Activated CD8-positive, alpha-beta memory T cell treated with anti-CD3 and anti-CD28 coated beads for 24 hours (primary cell): ENCODE data around the gene SYCP2L.
"Not testable (repeated sequence)": the region's sequence is repeated elsewhere in the genome, so short reads cannot be mapped to it uniquely, and the experiment has no call there.

ENCODE experiments used
- DNase-seq: peaks from one replicate; pipeline ENCODE4 v3.0.0-alpha.2; 2020

Gene SYCP2L

DNA sequence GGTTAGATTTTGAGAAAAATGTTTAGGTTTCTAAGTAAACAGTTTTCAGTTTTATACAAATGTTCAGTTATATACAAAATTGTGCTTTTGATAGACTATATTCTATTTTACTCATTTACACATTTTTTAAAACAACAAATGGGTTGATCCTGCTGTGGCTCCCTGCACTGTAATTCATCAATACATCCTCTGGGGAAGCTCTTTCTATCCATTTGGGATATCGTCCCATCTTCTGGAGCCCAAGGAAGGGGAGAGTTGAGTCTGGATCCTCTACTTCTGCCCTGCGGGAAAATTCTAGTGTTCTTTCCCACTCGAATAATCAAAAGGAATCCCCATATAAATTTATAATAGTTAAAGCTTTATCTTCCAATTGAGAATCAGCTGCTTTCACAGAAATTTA, 75.0 kb downstream of the SYCP2L start:
- DNase-seq: no peak

DNA sequence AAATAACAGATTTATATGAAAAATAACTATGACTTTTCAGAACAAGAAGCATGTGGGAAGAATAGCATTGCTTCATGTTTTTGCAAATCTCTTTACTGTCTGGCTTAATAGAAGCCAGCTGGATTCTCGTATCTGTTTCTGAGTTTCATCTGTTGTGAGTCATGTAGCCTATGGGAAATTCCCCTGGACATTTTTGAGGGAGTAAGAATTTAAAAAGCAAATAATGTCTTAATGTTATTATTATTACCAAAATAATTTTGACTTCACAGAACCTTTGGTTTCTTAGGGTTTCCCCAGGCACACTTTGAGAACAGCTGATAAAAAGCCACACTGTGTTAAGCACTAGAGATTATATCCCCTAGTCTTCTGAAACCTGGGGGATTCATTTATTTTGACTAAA, 75.8 kb downstream of the SYCP2L start:
- no peak for DNase-seq

DNA sequence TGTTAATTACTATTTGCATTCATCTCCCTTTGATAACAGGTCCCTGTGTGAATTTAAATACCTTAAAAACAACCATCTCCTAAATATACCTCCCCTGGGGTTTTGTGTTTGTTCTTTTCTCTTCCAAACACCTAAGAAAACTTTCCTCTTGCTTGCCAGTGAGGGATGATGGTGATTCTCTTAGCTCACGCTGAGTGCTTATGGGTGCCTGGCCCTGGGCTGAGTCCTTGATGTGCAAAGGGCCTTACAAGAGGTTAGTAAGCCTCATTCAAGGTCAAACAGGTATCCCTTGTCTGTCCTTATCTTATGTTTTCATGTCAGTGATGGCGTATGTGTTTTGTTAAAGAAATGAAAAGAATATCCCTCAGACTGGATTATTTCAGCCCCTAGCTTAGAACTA, 76.3 kb downstream of the SYCP2L start:
- DNase-seq: no peak

DNA sequence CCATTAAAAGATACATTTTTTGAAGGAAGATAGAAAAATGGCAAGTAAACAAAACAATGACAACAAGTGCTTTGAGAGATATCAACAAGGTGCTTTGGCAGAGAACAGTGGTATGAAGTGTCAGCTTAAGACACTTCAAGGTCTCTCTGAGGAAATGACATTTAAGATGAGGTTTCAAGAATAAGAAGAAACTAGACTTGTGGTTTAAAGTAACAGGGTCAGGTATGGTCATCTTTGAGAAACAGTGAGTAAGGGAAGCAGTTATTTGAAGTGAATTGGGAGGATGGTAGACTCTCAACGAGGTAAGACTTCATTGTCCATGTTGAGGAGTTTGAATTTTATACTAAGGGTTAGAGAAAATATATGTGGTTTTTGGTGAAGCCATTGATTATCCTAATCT, 77.8 kb downstream of the SYCP2L start:
- no peak for DNase-seq

DNA sequence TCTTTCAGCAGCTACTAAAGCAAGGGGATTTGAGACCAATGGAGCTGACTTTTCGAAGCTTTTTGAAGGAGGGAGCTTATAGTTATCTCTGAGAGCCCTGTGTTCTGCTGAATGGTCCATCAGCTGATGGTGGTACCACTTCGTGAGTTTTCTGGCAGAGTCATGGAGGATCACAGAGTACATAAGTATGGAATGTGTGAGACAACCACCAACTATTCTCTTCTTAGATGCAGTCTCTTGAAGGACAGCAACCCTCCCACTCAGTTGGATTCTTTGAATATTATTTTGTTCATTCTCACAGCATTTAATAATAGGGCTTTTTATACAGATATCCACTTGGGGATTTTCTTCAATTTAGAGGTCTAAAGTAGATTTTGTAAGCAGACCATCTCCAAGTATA, 81.9 kb downstream of the SYCP2L start:
- no peak for DNase-seq

DNA sequence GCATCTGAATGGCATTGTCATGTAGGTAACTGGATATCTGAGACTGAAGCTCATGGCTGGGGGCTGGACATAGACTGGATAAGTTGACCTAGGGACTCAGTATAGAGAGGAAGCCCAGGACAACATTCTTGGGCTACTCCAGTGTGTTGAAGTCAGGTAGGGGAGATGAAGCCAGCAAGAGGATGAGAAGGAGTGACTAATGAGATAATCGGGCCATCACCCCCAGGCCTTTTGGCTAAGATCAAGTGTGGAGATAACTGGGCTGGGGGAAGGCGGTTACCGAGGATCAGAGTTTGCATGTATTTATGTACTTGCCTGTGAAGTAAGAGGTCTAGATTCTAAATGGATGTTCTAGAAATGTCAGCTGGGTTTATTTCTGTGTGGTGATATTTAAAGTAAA, 83.9 kb downstream of the SYCP2L start:
- no peak for DNase-seq

DNA sequence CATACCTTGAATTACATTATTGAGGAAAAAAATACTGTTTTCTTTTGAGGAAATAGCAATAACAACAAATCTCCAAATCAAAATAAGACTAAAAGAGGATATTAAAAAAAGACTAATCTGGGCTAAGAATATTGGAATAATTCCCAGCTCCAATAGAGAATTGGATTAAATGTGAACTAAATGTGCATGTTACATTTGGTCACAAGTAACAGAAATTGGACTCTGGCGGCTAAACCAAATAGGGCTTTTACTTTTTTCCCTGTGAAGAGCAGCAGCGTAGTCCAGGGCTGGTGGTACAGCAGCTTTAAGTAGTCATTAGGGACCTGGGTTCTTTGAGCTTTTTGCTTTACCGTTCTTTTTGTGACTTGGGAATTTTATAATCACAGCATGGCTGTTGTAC, 85.3 kb downstream of the SYCP2L start:
- DNase-seq: no peak

DNA sequence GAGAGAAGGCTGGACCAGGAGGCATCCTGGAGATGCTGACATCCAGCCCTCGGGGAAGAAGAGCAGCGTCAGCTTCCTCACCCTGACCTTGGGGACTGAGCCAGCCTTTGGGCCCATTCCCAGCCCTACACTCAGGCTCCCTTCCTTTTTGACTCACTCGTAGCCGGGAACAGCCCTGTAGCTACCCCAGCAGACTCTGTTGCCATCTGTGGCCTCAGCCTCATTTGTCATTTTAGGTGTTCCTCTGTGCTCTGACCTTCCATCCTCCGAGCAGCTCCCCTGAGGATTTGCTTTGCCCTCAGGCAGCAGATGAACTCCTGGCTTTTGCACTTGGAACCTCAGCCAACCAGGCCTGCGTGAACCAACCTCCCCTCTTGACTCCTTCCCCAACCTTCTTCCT, 89.7 kb downstream of the SYCP2L start:
- no peak for DNase-seq

DNA sequence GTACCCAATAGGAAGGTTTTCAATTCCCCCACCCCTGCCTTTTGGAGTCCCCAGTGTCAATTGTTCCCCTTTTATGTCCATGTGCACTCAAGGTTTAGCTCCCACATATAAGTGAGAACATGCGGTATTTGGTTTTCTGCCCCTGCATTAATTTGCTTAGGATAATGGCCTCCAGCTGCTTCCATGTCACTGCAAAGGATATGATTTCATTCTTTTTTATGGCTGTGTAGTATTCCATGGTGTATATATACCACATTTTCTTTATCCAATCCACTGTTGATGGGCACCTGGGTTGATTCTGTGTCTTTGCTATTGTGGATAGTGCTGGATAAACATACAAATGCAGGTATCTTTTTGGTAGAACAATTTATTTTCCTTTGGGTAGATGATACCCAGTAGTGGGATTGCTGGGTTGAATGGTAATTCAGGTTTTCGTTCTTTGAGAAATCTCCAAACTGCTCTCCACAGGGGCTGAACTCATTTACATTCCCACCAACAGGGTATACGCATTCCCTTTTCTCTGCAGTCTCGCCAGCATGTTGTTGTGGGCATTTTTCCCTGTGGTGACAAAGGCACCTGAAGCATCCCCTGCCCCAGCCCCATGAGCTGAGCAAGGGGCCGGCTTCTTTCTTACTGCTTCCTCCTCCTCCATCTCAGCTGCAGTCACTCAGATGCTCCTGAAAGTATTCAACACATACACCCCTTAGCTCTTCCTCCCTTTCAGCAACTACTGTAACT, 90.5 kb downstream of the SYCP2L start:
- DNase-seq: no peak

DNA sequence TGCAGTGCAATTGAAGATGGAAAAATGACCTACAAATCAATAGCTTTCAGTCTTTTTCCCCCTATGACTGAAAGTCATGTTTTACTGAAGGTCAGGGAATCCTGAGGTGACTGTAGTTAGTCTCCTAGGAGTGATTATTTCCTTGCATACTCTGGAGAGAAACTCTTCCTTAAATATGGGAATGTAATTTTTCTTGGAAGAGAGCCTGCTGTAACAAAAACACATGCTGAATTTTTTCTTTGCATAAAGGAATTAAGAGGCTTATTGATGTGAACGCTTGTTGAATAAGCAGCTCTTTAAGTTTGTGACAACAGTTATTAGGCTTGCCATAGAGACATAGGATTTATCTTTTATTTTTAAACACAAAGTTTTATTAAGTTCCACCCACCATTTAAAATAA, 92.8 kb downstream of the SYCP2L start:
- no peak for DNase-seq

DNA sequence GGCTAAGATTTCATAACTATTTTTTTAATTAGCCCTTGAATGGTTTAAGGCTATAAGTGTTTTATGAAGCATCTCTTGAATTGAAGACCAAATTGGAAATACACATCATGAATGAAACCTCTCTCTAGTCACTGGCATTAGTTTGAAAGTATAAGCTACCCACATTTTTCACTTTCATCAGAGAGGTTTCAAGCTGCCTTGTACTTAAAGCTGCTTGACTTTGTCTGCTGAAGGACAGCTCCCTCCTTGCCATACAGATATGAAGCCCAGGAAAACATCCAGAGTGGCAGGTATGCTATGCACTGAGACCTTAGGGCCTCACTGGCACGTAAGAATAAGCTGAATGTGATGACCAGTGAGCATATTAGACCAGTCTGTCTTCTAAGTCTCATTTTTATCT, 94.6 kb downstream of the SYCP2L start:
- no peak for DNase-seq

DNA sequence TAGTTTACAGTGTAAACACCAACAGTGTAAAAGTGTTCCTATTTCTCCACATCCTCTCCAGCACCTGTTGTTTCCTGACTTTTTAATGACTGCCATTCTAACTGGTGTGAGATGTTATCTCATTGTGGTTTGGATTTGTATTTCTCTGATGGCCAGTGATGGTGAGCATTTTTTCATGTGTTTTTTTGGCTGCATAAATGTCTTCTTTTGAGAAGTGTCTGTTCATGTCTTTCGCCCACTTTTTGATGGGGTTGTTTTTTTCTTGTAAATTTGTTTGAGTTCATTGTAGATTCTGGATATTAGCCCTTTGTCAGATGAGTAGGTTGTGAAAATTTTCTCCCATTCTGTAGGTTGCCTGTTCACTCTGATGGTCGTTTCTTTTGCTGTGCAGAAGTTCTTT, 98.1 kb downstream of the SYCP2L start:
- not testable (repeated sequence) for DNase-seq

DNA sequence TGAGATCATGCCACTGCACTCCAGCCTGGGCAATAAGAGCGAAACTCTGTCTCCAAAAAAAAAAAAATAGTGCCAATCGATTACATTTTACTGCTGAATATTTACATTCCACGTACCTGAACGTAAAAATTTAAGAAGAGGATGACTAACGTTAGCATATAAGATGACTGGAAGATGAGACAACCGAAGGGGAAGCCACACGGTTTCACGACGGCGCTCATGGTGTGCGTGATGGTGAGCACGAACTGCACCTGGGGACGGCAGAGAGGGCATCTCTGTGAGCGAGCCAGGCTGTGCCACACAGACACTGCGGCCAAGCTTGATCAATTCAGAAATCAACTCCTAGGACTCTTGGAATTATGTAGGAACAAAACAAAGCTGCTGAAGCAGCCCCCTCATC, 102.7 kb downstream of the SYCP2L start:
- DNase-seq: no peak

DNA sequence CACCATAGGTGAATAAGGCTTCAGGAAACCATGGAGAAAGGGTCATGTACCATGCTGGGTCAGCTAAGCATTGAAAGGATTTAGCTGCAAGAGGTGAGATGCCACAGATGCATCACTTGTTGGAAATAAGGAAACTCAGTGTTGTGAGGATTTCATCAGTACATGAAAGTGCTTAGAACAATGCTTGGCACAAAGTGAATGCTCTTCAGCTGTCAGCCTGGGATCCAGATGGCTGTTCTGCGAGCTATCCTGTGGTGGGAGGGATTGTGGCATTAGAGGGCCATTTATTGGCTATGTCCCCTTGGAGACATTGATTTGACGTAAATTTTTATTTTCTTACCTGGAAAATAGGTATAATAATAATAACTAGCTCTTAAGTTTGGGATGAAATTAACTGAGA, 104.3 kb downstream of the SYCP2L start:
- no peak for DNase-seq

DNA sequence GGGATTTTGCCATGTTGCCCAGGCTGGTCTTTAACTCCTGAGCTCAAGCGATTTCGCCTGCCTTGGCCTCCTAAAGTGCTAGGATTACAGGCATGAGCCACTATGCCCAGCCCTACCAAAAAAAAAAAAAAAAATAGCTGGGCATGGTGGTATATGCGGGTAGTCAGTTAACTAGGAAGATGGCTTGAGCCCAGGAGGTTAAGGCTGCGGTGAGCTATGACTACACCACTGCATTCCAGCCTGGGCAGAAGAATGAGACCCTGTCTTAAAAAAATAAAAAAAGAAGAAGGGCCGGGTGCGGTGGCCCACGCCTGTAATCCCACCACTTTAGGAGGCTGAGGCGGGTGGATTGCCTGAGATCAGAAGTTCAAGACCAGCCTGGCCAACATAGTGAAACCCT, 107.0 kb downstream of the SYCP2L start:
- no peak for DNase-seq

DNA sequence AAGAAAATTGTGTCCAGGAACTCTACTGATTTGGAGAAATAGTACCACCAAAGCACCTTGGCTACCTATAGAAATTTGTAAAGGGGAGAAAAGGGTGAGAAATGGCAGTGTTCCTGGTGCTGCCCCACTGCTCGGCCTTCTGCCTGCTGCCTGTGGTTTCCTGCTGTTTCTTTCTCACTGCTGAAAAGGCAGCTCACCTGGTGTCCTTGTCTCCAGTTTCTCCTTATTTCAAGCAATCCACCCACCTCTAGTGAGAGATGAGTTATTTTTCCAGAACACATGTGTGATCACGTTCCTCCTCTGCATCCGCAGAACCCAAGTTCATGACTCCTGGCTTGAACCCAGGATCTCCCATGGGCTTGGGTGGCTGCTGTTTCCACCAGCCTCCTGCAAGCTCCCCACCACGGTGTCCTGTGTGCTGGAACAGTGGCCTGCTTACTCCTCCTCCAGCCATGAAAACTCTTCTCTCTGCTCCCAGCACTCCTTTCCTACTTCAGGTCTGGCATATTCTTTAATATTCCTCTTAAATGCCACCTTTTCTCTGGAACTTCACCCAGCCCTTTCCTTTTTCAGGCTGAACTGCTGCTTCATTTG, 108.4 kb downstream of the SYCP2L start:
- DNase-seq: no peak

DNA sequence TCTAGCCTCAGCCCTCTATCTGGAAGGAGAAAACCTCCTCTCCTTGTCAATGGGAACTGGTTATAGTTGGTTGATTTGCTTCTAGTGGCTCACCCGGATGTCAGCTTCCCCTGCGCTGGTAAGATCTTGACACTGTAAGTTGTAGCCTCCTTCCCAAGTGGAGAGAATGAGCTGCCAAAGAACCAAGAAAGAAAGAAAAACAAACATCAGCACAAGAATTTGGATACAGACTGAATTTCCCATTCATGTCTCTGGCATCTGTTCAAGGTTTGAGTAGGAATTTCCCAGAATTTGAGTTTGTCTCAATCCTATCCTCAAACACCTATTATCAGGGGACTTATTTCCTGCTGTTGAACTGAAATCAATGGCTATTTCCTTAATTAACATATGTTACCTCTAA, 113.1 kb downstream of the SYCP2L start:
- DNase-seq: no peak

DNA sequence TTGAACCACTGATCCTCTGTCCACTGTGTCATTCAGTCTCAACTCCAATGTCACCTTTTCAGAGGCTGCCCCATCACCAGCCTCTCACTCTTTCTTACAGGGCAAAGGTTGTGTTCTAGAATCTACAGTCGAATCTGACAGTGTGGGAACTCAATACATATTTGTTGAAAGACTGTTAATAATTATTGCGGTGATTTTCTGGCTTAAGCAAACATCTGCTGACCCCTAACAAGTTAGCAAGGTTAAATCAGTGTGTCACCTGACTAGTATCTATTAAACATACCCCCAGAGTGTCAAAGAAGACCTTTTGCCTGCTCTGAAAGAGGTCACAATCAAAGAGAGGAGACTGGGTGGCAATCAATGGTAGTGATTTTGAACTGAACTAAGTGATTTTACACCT, 115.3 kb downstream of the SYCP2L start:
- DNase-seq: no peak

DNA sequence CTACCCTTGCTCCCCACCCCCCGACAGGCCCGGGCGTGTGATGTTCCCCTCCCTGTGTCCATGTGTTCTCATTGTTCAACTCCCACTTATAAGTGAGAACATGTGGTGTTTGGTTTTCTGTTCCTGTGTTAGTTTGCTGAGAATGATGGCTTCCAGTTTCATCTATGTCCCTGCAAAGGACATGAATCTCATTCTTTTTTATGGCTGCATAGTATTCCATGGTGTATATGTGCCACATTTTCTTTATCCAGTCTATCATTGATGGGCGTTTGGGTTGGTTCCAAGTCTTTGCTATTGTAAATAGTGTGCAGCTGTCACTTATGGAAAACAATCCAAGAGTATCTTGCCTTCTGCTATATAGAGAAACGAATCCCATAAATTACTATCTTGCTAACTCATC, 116.4 kb downstream of the SYCP2L start:
- DNase-seq: not testable (repeated sequence)

DNA sequence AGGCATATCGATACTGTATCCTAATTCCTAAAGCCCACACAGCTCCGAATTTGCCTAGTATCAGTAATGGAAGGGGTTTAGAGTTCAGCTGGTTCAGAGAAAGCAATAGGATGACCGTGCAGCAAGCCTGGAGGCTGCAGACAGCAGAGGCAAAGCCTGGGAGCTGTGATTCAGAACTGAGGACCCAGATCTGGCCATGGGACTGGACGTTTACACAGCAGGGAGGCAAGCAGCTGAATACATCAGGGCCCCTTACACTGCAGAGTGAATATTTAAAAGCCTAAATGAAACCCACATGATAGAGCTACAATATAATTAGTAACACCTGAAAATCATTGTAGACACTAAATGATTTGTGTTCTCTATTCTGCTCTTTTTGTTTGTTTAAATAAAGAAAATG, 119.2 kb downstream of the SYCP2L start:
- no peak for DNase-seq

DNA sequence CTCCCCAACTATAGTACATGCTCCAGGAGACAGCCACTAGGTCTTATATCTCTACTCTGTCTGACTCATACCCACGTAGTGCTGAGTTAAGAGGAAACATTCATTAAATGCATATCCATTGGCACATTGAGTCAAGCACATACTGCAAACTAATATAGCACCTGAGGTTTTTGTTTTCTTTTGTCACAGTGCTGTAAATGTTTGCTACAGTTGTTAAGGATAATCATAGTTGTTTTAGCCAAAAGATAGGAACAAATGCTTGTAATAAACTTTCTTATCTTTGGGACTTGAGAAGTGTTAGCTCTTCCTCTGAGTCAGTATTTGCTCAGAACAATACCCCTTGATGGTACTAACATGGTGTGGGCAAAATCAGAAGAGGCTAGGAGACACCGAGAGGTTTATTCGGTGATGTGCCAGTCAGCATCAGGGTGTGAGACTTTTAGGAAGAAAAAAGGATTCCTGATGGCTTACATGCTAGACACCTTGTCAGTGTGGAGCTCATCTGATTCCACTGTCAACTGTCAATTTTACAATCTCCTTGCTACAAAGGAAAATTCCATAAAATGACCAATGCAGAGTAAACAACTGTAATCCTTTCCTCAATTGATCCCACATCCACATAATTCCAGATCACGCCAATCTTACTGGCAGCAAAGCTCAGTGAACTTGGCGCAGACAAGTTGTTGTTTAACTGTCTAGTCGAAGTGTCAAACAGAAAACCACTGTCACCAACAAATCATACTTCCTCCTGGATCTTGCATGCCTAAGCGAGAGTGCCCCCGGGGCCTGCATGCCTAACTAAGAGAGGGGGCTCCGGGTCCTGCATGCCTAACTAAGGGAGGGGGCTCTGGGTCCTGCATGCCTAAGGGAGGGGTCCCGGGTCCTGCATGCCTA, 121.1 kb downstream of the SYCP2L start:
- DNase-seq: no peak

DNA sequence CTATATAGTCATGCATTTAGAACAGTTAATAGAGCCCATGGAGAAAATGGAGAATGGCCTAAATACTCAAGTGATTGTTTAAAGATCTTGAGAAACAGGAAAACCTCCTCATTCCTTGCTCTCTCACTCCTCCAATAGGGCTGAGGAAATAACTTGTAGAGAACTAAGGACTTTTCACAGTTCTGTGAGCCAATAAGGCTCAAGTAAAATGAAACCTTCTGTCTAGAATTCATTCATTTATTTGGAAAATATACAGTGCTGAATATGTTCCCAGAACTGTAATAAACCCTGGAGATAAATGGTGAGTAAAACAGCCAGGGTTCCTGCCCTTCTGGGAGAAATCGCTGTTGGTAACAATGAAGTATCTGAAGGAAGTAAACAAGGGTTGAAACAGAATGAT, 122.0 kb downstream of the SYCP2L start:
- no peak for DNase-seq

DNA sequence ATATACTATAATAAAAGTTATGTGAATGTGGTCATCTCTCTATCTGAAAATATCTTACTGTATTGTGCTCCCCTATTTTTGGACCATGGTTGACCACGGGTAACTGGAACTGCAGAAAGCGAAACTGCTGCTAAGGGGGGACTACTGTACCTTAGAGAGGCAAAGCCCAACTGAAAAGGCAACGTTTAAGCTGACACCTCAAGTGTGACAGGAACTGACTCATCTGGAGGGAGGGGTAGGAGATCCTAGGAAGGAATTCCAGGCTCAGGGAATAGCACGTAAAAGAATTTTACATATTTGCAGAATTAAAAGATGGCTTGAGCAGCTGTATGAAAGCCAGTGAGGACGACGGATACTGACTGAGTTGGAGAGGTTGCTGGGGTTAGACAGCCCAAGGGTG, 122.5 kb downstream of the SYCP2L start:
- no peak for DNase-seq

DNA sequence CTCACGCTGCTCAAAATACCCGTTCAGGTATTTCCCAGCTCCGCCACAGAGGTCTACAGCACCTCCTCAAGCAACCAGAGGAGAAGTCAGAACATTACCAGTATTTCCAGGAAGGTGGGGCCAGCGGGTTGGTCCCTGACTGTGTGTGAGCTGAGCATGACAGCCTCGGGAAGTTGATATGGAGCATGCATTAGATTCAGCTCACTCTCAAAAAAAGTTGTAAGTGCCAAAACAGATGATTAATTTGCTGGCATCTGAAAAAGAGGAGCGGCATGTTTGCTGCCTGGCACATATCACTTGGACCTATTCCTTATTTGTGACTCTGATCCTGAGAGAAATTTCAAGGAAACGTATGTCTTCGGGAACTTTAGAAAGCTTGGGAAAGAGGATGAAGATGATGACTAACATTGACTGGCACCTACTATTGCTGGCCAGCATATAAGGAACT, 125.0 kb downstream of the SYCP2L start:
- no peak for DNase-seq
